Keratinocyte (primary cell): ENCODE results near the gene ADSL. TPM values are rescaled to one million over a fixed set of nuclear protein-coding genes. Genes with fewer than 3 reads are reported as not detected.

Experiments used
- DNase-seq: peaks from one replicate; pipeline ENCODE4 v3.0.0-alpha.2; 2011; ENCODE audit warnings: low read depth, missing footprints, low spot score
- FAIRE-seq: peaks from 2 replicates; lab custom pipeline; 2011; peaks lifted over from hg19 to GRCh38; lab: Jason Lieb, UNC
- H2AFZ ChIP-seq: 2 replicates; pipeline ENCODE4 v1.6.0; 2012; ENCODE audit warnings: low read length, control low read depth, inconsistent platforms; ENCODE audit not compliant: control insufficient read depth
- H3K27ac ChIP-seq: 2 replicates; pipeline ENCODE4 v1.5.1; 2011; ENCODE audit warnings: low read length; ENCODE audit not compliant: control insufficient read depth, insufficient read depth
- H3K27me3 ChIP-seq: 3 replicates; pipeline ENCODE4 v1.6.0; 2011; ENCODE audit warnings: low read length; ENCODE audit not compliant: control insufficient read depth, insufficient read depth; ENCODE audit errors: extremely low read depth
- H3K36me3 ChIP-seq, 2 experiments: 2 replicates in 1 of 2; 3 replicates in 1 of 2; pipeline ENCODE4 v1.5.1; 2011; ENCODE audit warnings: low read length in 2 of 2, mild to moderate bottlenecking in 1 of 2; ENCODE audit not compliant: control insufficient read depth in 2 of 2, insufficient read depth in 2 of 2; ENCODE audit errors: extremely low read depth in 1 of 2
- H3K4me1 ChIP-seq: 3 replicates; pipeline ENCODE4 v1.5.1; 2011; ENCODE audit warnings: low read length; ENCODE audit not compliant: control insufficient read depth, insufficient read depth; ENCODE audit errors: extremely low read depth
- H3K4me2 ChIP-seq: 3 replicates; pipeline ENCODE4 v1.6.0; 2011; ENCODE audit warnings: low read depth, low read length; ENCODE audit not compliant: control insufficient read depth, insufficient read depth; ENCODE audit errors: extremely low read depth
- H3K4me3 ChIP-seq, 3 experiments: fragments of 200-600 bp in 1 of 3; sonication (generic) in 1 of 3; 2 replicates in 2 of 3; 3 replicates in 1 of 3; pipeline ENCODE4 v1.5.1; 2011 to 2016; ENCODE audit warnings: low read length in 3 of 3, mild to moderate bottlenecking in 3 of 3, control low read depth in 2 of 3, inconsistent platforms in 1 of 3, low read depth in 1 of 3, mixed read lengths in 1 of 3, mixed run types in 1 of 3, moderate library complexity in 1 of 3; ENCODE audit not compliant: control insufficient read depth in 2 of 3, insufficient read depth in 2 of 3; ENCODE audit errors: extremely low read depth in 1 of 3
- H3K79me2 ChIP-seq: 2 replicates; pipeline ENCODE4 v1.6.0; 2012; ENCODE audit warnings: low read length; ENCODE audit not compliant: control insufficient read depth, insufficient read depth
- H3K9ac ChIP-seq: 3 replicates; pipeline ENCODE4 v1.6.0; 2011; ENCODE audit warnings: low read length; ENCODE audit not compliant: control insufficient read depth, insufficient read depth; ENCODE audit errors: extremely low read depth
- H3K9me1 ChIP-seq: 3 replicates; pipeline ENCODE4 v1.6.0; 2011; ENCODE audit warnings: low read length; ENCODE audit not compliant: control insufficient read depth, insufficient read depth; ENCODE audit errors: extremely low read depth
- H3K9me3 ChIP-seq: 2 replicates; pipeline ENCODE4 v1.5.1; 2012; ENCODE audit warnings: low read depth, low read length; ENCODE audit not compliant: control insufficient read depth
- H4K20me1 ChIP-seq: 3 replicates; pipeline ENCODE4 v1.6.0; 2011; ENCODE audit warnings: low read length; ENCODE audit not compliant: control insufficient read depth, insufficient read depth; ENCODE audit errors: extremely low read depth
- EZH2 ChIP-seq: IDR thresholded peaks from one replicate; pipeline ENCODE4 v1.6.1; 2012; ENCODE audit warnings: inconsistent platforms, mild to moderate bottlenecking, low read length, moderate library complexity
- dilution Hi-C: fragments of 300-500 bp; cut with MboI; formaldehyde crosslinking; loops from one replicate; pipeline ENCODE4 v1.7.0; 2020; ENCODE audit warnings: low sequenced_read_pairs; ENCODE audit not compliant: extremely low pct_ligation_motif_present
- polyA plus RNA-seq, 5 experiments: library from polyadenylated mRNA; depleted of rRNA in 3 of 5; stranded (reverse) in 3 of 5; stranded (forward) in 1 of 5; unstranded in 1 of 5; fragments of >200 nt; gene quantifications; 1 replicate in 1 of 5; 2 replicates in 3 of 5; 3 replicates in 1 of 5; pipeline versions ENCODE4 v1.2.1 to v1.2.3, GENCODE V29; 2011 to 2012; ENCODE audit warnings: missing spikeins in 2 of 5, low read depth in 1 of 5, low replicate concordance in 1 of 5
- TF ChIP-seq, protein P1 (sequence below), 3 experiments: IDR thresholded peaks in 1 of 3; conservative IDR thresholded peaks in 1 of 3; optimal IDR thresholded peaks in 1 of 3; 2 replicates in 2 of 3; 3 replicates in 1 of 3; pipeline versions ENCODE3 to v1.5.1; 2011; ENCODE audit warnings: low read length in 3 of 3, mild to moderate bottlenecking in 3 of 3, moderate library complexity in 2 of 3, control low read depth in 1 of 3, inconsistent platforms in 1 of 3; ENCODE audit not compliant: insufficient read depth in 2 of 3; ENCODE audit errors: extremely low read depth in 1 of 3

ADSL gene
- polyA plus RNA-seq, 1 donor (not counting 4 experiments of a cell fraction or from before 2014, with no cell fraction given): 96.1 TPM

DNA sequence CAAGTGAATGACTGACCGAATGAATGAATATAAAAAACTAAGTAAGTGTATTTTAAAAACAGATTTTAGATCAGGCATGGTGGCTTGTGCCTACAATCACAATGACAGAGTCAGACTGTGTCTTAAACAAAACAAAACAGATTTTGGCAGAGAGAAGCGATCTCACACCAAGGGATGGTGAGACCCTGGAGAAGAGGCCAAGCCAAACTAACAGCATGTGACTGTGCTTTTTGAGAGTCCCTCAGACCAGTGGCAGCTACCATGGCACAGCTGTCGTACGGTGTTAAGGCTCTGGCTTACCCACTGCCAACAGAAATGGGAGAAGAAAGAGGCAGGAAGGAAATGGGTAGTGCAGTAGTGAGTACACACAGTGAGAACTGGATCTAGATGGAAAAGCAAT lies 84.7 kb downstream of the ADSL start:
- dilution Hi-C loops: no loop called here
- Histone ChIP-seq H3K27me3 (no peaks in the 10 kb centered on the region), H3K4me1 (no peaks in the 10 kb centered on the region), H3K9ac (no peak overlapping the region), H4K20me1 (no peaks in the 10 kb centered on the region), H2AFZ (no peak overlapping the region), H3K27ac (no peak overlapping the region), H3K4me3 (no peak overlapping the region), H3K9me1 (no peaks in the 10 kb centered on the region), H3K4me2 (no peak overlapping the region), H3K36me3 (peaks cover 40 to 49% of the 10 kb centered on the region in 2 experiments), H3K9me3 (no peaks in the 10 kb centered on the region), H3K79me2 (peaks cover 5% of the 10 kb centered on the region)
- DNase-seq (no peak), FAIRE-seq (no peak)
- TF ChIP-seq, protein P1, sequence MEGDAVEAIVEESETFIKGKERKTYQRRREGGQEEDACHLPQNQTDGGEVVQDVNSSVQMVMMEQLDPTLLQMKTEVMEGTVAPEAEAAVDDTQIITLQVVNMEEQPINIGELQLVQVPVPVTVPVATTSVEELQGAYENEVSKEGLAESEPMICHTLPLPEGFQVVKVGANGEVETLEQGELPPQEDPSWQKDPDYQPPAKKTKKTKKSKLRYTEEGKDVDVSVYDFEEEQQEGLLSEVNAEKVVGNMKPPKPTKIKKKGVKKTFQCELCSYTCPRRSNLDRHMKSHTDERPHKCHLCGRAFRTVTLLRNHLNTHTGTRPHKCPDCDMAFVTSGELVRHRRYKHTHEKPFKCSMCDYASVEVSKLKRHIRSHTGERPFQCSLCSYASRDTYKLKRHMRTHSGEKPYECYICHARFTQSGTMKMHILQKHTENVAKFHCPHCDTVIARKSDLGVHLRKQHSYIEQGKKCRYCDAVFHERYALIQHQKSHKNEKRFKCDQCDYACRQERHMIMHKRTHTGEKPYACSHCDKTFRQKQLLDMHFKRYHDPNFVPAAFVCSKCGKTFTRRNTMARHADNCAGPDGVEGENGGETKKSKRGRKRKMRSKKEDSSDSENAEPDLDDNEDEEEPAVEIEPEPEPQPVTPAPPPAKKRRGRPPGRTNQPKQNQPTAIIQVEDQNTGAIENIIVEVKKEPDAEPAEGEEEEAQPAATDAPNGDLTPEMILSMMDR (optimal IDR thresholded peaks at IDR 0.05 in 1 of 3, IDR thresholded peaks at IDR 0.05 in 1 of 3, conservative IDR thresholded peaks at IDR 0.05 in 1 of 3; ENCODE audit: extremely low read depth in 1 of 3, insufficient read depth in 2 of 3, low read length in 3 of 3): no peak
- no peak for TF ChIP-seq EZH2

DNA sequence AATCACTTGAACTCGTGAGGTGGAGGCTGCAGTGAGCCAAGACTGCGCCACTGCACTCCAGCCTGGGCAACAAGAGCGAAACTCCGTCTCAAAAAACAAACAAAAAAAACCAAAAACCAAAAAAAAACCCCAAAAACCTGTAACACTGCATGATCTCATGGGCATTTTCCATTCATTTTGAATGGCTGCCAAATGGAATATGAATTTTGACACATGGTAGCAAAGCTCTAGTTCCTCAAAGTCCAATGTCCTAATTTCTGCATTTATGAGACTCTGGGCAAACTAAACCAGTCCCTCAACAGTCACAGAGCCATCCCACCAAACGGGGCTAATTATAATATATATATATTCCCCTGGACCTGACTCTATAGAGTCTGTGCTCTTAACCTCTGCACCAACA lies 85.9 kb downstream of the ADSL start:
- H4K20me1 ChIP-seq: no peaks in the 10 kb centered on the region
- peaks cover 31 to 42% of the 10 kb centered on the region in 2 experiments for H3K36me3 ChIP-seq
- H3K9ac ChIP-seq: no peak overlapping the region

More for the DNA sequence above, 85.9 kb downstream of the ADSL start:
- FAIRE-seq (no peak), DNase-seq (no peak)
- H3K4me3 ChIP-seq: no peak overlapping the region
- no peaks in the 10 kb centered on the region for H3K4me1 ChIP-seq
- H3K79me2 ChIP-seq: peaks cover 10% of the 10 kb centered on the region
- dilution Hi-C loops: no loop called here
- H2AFZ ChIP-seq: no peak overlapping the region
- H3K27ac ChIP-seq: no peak overlapping the region
- TF ChIP-seq, protein P1 (optimal IDR thresholded peaks at IDR 0.05 in 1 of 3, IDR thresholded peaks at IDR 0.05 in 1 of 3, conservative IDR thresholded peaks at IDR 0.05 in 1 of 3; ENCODE audit: extremely low read depth in 1 of 3, insufficient read depth in 2 of 3, low read length in 3 of 3): no peak
- no peak for TF ChIP-seq EZH2
- no peaks in the 10 kb centered on the region for H3K27me3 ChIP-seq
- H3K4me2 ChIP-seq: no peak overlapping the region
- no peaks in the 10 kb centered on the region for H3K9me1 ChIP-seq
- H3K9me3 ChIP-seq: no peaks in the 10 kb centered on the region
